Activated CD8-positive, alpha-beta T cell treated with anti-CD3 and anti-CD28 coated beads for 36 hours (primary cell): Measurements from ENCODE around the gene SNX21. TPM values are rescaled to one million over a fixed set of nuclear protein-coding genes. Genes with fewer than 3 reads are reported as not detected.

ENCODE experiments used
- ATAC-seq: fragments of 200-7000 bp; cut with Tn5 transposase; one replicate; pipeline ENCODE4 v1.10.0; 2021; ENCODE audit warnings: mild to moderate bottlenecking, moderate library complexity
- CTCF ChIA-PET: fragments of 350-600 bp; sonication (Branson Sonifier 250); formaldehyde crosslinking; loops from one replicate; lab custom pipeline; 2021; ENCODE audit warnings: antibody characterized with exemption; lab: Charles Lee
- POLR2A ChIA-PET: fragments of 350-600 bp; sonication (Branson Sonifier 250); formaldehyde crosslinking; loops from one replicate; lab custom pipeline; 2021; ENCODE audit warnings: antibody characterized with exemption; lab: Charles Lee
- DNase-seq: peaks from one replicate; pipeline ENCODE4 v3.0.0-alpha.2; 2020
- H3K27ac Mint-ChIP-seq: one replicate; pipeline ENCODE4 v1.8.0; 2021; ENCODE audit warnings: mild to moderate bottlenecking, mixed read lengths
- H3K27me3 Mint-ChIP-seq: one replicate; pipeline ENCODE4 v1.8.0; 2021; ENCODE audit warnings: mixed read lengths
- H3K36me3 Mint-ChIP-seq: one replicate; pipeline ENCODE4 v1.8.0; 2021; ENCODE audit warnings: low read depth, mixed read lengths
- H3K4me1 Mint-ChIP-seq: one replicate; pipeline ENCODE4 v1.8.0; 2021; ENCODE audit warnings: low read depth, mixed read lengths
- H3K4me3 Mint-ChIP-seq: one replicate; pipeline ENCODE4 v1.8.0; 2021; ENCODE audit warnings: mild to moderate bottlenecking, moderate library complexity, mixed read lengths
- H3K9me3 Mint-ChIP-seq: one replicate; pipeline ENCODE4 v1.8.0; 2021; ENCODE audit warnings: mixed read lengths
- intact Hi-C: fragments of 100-400 bp; cut with micrococcal nuclease; formaldehyde crosslinking; loops from one replicate; pipeline ENCODE4 v1.10.0; 2022
- total RNA-seq, 2 experiments: library from RNA; stranded (reverse); gene quantifications; one replicate each; pipeline ENCODE4 v1.2.3, GENCODE V29; 2021
- TF ChIP-seq, protein P1 (sequence below): fragments of 200-600 bp; IDR thresholded peaks from one replicate; pipeline ENCODE4 v1.8.0; 2022; ENCODE audit warnings: antibody characterized with exemption, mild to moderate bottlenecking

Gene SNX21
- total RNA-seq, 2 experiments from 2014 or later, result 1.4 to 1.7 TPM

GRCh38 chr20:45813006-45813340 lies 20.6 kb upstream of the SNX21 start:
- ChIA-PET CTCF (interaction anchor here (1.0 to 2.8 kb wide), 6 partner anchors 9 to 174 kb away, joined by 3 to 10 read pairs (median 6); no protein-coding TSS in a partner anchor), POLR2A (interaction anchor here (0.6 to 3.3 kb wide), 23 partner anchors 8 to 159 kb away, joined by 3 to 17 read pairs (median 4); partner anchors contain the start of genes ACOT8, CTSA, DNTTIP1 and NEURL2)
- DNase-seq (no peak), ATAC-seq (no peak)
- intact Hi-C loops, result loop anchor here (5.0 kb wide), 1 partner anchor 44 kb away; the partner anchor contains the start of genes ACOT8 and ZSWIM3
- Mint-ChIP-seq H3K36me3 (peaks cover 53% of the 10 kb centered on the region), H3K27ac (peak overlapping the region; percentile 83), H3K27me3 (no peaks in the 10 kb centered on the region), H3K9me3 (no peaks in the 10 kb centered on the region), H3K4me3 (peak overlapping the region; percentile 98), H3K4me1 (peaks cover 16% of the 10 kb centered on the region)
- TF ChIP-seq, protein P1, sequence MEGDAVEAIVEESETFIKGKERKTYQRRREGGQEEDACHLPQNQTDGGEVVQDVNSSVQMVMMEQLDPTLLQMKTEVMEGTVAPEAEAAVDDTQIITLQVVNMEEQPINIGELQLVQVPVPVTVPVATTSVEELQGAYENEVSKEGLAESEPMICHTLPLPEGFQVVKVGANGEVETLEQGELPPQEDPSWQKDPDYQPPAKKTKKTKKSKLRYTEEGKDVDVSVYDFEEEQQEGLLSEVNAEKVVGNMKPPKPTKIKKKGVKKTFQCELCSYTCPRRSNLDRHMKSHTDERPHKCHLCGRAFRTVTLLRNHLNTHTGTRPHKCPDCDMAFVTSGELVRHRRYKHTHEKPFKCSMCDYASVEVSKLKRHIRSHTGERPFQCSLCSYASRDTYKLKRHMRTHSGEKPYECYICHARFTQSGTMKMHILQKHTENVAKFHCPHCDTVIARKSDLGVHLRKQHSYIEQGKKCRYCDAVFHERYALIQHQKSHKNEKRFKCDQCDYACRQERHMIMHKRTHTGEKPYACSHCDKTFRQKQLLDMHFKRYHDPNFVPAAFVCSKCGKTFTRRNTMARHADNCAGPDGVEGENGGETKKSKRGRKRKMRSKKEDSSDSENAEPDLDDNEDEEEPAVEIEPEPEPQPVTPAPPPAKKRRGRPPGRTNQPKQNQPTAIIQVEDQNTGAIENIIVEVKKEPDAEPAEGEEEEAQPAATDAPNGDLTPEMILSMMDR, result no peak

DNA sequence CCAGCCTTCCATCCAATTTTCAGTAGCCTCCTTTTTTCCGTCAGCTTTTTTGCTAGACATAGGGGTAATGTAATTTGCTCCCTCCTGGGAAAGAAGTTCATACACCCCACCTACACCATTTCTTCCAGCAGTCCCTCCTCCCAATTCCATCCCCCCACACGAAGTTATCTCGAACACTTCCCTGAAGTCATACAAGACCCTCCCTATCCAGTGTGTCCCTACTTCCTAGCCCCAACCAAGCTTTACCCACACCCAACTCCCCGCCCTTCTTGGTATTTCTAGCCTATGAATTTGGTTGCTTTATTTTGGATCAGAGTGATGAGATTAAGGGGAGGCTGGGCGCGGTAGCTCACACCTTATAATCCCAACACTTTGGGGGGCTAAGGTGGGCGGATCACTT lies 20.1 kb upstream of the SNX21 start:
- peak overlapping the region; percentile 98 for H3K4me3 Mint-ChIP-seq
- no peaks in the 10 kb centered on the region for H3K27me3 Mint-ChIP-seq
- H3K27ac Mint-ChIP-seq, result peak overlapping the region; percentile 83
- H3K36me3 Mint-ChIP-seq, result peaks cover 51% of the 10 kb centered on the region
- ChIA-PET POLR2A (interaction anchor here (0.6 to 3.3 kb wide), 22 partner anchors 9 to 205 kb away, joined by 3 to 17 read pairs (median 4); partner anchors contain the start of genes ACOT8, CTSA, DNTTIP1 and NEURL2), CTCF (interaction anchor here (1.0 to 2.8 kb wide), 5 partner anchors 10 to 173 kb away, joined by 3 to 10 read pairs (median 5); no protein-coding TSS in a partner anchor)
- peaks cover 16% of the 10 kb centered on the region for H3K4me1 Mint-ChIP-seq
- no peaks in the 10 kb centered on the region for H3K9me3 Mint-ChIP-seq
- ATAC-seq, result no peak
- intact Hi-C loops, result loop anchor here (5.0 kb wide), 1 partner anchor 44 kb away; the partner anchor contains the start of genes ACOT8 and ZSWIM3
- TF ChIP-seq, protein P1, result no peak
- no peak for DNase-seq

DNA sequence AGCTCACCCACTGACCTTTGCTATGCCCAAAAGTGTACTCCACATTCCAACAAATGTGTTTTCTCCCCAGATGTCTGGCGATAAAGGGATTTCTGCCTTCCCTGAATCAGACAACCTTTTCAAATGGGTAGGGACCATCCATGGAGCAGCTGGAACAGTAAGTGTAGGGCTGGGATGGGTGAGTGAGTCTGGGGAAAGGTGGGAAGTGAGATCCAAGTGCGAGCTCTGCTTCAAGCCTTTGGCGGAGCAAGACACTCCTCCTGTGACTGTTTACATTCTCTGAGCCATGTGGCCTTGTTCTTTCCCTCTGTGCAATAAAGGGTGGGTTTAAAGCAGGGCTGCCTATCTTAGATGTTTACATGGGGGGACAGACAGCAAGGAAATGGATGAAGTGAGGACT lies 19.3 kb upstream of the SNX21 start:
- intact Hi-C loops, result loop anchor here (5.0 kb wide), 1 partner anchor 43 kb away; the partner anchor contains the start of genes ACOT8 and ZSWIM3
- TF ChIP-seq, protein P1, result no peak
- ChIA-PET CTCF (interaction anchor here (1.4 to 2.8 kb wide), 2 partner anchors 15 to 38 kb away, joined by 3 to 10 read pairs; no protein-coding TSS in a partner anchor), POLR2A (interaction anchor here (0.5 to 3.3 kb wide), 10 partner anchors 9 to 203 kb away, joined by 3 to 17 read pairs (median 7); partner anchors contain the start of genes ACOT8, CTSA, NEURL2 and ZNF335)
- Mint-ChIP-seq H3K9me3 (no peaks in the 10 kb centered on the region), H3K4me3 (no peak overlapping the region), H3K27ac (no peak overlapping the region), H3K4me1 (peaks cover 16% of the 10 kb centered on the region), H3K36me3 (peaks cover 46% of the 10 kb centered on the region), H3K27me3 (no peaks in the 10 kb centered on the region)
- ATAC-seq, result no peak
- no peak for DNase-seq

DNA sequence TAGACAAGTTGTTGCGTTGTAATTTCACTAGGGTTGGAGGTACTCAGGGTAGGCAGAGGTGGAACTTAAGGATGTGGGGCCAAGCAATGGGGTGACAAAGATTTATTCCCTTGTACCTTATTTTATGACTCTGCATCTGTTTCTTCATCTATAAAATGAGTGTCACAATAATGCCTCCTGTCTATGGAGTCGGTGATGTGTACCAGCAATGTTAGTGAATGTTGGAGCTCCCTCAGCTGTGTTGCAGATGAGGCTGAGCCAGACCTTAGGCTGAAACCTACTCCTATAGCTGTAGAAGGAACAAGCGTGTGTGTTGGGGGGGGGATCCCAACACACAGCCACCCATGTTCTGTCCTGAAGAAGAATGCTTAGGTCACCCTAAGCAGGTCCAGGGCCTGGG lies 16.6 kb upstream of the SNX21 start:
- TF ChIP-seq, protein P1, result no peak
- Mint-ChIP-seq H3K27ac (no peak overlapping the region), H3K4me1 (peaks cover 12% of the 10 kb centered on the region), H3K36me3 (peaks cover 30% of the 10 kb centered on the region), H3K27me3 (peaks cover 4% of the 10 kb centered on the region), H3K9me3 (no peaks in the 10 kb centered on the region), H3K4me3 (no peak overlapping the region)
- intact Hi-C loops, result no loop called here
- ChIA-PET POLR2A (interaction anchor here (1.2 to 1.3 kb wide), 4 partner anchors 10 to 152 kb away, joined by 3 to 5 read pairs (median 4); partner anchors contain the start of gene SNX21), CTCF (interaction anchor here (0.7 to 2.4 kb wide), 2 partner anchors 12 to 18 kb away, joined by 3 to 8 read pairs; no protein-coding TSS in a partner anchor)
- ATAC-seq (no peak), DNase-seq (no peak)
